Mesenteric fat pad (tissue), 1 donor: Measurements from ENCODE around the gene ABCG1. TPM values are rescaled to one million over a fixed set of nuclear protein-coding genes. Genes with fewer than 3 reads are reported as not detected.
"Not testable (repeated sequence)": the region's sequence is repeated elsewhere in the genome, so short reads cannot be mapped to it uniquely, and the experiment has no call there.

Source experiments
- DNase-seq: peaks from one replicate; pipeline ENCODE4 v3.0.0-alpha.2; 2020; ENCODE audit warnings: low spot score
- total RNA-seq: library from RNA; stranded (reverse); fragmentation: NEBNext Ultra II Directional; extraction: Animal tissue kit (Norgen Biotek cat#: 25700); gene quantifications from one replicate; pipeline ENCODE4 v1.2.1, GENCODE V29; 2021
- donor health status: DM: yes; HTN: yes; CAD: no.

Gene ABCG1
- total RNA-seq, 1 donor from 2014 or later, result 25.9 TPM

DNA sequence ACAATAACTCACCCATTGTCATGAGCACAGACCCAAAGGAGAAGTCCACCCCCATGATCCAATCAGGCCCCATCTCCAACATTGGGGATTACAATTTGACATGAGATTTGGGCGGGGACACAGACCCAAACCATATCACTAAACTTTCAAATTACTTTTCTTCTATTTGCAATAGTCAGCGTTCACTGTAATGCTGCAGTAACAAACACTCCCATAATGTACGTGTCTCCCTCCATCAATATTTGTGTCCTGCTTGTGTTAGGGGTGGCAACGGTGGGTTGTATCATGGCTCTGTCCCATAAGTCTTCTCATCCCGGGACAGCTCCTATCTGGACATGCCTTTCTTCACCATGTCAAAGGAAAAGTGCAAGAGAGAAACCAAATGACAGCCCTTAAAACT lies 70.0 kb downstream of the ABCG1 start:
- DNase-seq, result no peak

DNA sequence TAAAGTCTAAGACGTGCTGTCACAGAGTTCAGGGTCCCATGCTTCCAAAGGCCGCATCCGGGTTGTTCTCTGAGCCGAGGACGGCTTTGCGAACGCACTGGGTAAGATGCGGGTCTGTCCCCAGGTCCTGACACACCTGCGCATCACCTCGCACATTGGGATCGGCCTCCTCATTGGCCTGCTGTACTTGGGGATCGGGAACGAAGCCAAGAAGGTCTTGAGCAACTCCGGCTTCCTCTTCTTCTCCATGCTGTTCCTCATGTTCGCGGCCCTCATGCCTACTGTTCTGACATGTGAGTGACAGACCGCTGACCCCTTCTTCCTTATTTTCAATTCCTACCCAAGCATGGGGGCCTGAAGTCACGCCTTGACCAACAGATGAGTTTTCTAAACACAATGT lies 71.0 kb downstream of the ABCG1 start:
- DNase-seq, result no peak

DNA sequence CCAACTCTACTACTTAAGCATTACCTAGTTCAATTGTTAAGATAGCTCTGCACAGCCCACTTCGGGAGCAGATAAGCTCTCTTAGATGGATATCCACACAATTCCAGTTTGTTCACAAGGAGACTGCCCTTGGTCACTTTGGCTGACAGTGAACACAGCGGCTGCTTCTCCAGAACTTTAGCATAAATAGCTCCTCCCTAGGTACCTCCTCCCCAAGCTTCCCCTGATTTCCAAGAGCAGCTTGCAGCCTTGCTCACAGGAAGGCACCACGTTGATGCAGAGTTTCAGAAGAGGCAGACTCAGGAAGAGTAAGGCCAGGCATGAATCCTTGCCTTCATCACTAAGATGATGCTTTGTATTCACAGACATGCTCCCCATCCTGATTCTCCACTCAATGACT lies 71.6 kb downstream of the ABCG1 start:
- DNase-seq, result no peak

DNA sequence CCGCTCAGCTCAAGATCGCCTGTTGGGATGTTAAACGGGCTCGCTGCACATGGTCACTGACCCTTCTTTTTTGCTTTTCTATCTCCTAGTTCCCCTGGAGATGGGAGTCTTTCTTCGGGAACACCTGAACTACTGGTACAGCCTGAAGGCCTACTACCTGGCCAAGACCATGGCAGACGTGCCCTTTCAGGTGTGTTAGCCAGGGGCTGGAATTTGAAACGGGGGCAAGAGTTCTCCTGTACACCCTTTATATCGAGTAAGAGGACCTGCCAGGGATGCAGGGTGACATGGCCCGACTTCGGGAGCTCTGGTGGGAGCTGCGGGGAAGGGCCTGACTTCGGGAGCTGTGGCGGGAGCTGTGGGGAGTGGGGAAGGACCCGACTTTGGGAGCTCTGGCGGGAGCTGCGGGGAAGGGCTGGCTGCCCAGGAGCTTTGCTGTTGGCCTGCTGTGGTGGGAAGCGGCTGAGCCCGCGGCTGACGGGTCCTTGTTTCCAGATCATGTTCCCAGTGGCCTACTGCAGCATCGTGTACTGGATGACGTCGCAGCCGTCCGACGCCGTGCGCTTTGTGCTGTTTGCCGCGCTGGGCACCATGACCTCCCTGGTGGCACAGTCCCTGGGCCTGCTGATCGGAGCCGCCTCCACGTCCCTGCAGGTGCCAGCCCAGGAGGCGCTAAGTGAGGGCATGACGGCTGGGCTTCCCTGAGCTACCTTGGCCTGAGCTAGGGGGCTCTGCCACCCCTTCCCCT lies 72.2 kb downstream of the ABCG1 start:
- no peak for DNase-seq

DNA sequence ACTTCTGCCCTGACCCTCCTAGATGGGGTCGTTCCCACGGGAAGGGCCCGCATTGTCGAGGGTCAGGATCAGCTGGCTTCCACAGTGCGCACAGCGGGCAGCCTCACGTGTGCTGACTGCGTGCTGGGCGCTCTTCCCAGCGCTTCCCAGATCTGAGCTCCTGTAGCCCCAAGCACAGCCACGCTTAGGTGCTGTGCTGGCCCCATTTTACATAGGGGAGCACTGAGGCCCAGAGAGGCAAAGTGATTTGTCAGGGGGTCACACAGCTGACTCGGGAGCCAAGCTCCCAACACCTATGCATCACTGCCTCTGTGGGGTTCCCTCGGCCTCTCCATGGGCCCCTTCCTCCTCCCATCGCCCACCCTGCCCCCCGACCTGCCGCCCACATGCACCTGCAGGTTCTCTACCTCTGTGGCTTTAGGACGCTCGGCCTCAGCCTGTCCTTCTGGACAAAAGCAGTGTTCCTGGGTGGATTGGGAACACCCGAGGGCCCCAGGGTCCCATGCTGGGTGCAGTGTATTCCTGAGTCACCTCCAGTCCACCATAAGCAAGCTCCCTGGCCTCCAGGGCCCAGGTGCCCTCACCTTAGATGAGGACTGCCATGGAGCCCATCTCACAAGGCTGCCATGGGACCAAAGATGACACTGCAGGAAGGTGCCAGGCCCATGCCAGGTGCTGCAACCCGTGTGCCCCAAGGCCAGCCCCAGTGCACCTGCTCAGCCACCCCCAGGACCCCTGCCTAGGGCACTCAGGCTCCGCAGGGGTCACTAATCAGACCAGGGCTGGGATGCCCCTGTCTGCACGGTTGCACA lies 73.0 kb downstream of the ABCG1 start:
- no peak for DNase-seq

DNA sequence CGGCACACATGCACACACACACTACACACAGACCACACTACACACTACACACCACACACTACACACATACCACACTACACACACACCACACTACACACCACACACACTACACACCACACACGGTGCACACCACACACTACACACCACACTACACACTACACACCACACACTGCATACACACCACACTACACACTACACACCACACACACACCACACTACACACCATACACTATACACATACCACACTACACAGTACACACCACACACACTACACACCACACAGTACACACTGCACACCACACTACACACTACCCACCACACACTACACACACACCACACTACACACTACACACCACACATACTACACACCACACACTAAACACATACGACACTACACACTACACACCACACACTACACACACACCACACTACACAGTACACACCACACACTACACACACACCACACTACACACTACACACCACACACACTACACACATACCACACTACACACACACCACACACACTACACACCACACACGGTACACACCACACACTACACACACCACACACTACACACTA lies 73.7 kb downstream of the ABCG1 start:
- not testable (repeated sequence) for DNase-seq

DNA sequence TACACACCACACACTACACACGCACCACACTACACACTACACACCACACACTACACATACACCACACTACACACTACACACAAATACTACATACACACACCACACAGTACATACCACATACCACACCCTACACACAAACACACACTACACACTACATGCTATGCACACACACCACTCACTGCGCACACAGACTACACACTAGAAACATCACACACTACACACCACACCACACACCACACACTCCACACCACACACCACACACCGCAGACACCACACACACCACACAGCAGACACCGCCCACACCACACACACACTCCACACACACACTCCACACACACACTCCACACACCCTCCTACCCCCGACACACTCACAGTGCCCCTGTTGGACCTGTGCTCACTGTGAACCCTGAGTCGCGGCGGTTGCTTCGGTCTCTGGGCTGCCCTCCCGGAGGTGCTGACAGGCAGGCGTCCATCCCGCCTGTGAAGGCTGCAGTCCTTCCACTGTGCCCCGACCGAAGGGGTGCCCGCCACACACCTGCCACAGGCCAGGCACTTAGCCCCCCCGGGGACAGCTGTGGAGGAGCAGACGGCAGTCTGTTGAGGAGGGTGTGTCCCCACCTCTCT lies 74.8 kb downstream of the ABCG1 start:
- no peak for DNase-seq

DNA sequence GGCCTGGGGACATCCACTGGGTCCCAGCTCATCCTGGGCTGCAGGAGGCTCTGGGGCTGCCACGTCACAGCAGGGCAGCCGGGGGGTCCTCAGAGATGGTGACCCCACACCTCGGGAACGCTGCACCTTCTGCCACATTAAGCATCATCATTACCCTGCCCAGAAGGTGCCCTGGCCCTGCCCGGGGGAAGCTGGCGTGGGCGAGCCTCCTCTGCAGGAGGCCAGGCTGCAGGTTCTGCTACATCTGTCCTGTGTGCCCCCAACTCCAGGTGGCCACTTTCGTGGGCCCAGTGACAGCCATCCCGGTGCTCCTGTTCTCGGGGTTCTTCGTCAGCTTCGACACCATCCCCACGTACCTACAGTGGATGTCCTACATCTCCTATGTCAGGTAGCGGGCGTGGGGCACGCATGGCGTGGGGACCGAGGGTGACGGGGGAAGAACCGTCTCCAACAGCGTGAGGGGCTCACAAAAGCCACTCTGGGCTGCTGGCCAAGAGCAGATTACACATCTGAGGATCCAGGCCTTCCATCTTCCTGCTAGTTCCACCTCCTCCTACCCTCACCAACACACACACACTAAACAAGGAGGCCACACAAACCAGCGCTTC lies 75.4 kb downstream of the ABCG1 start:
- no peak for DNase-seq

DNA sequence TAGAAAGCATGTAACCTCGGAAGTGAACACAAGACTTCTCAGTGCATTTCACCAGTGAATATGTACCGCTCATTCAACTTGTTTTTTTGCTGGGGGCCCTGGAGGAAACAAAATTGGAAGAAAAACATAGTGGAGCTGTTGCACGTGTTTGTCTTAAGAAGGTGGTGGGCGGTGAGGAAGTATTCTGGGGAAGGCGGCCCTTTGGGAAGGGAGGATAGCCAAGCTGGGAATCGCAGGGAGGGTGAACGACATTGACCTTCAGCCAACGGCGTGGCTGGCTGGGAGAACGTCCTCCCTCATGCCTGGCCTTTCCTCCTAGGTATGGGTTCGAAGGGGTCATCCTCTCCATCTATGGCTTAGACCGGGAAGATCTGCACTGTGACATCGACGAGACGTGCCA lies 76.9 kb downstream of the ABCG1 start:
- no peak for DNase-seq

DNA sequence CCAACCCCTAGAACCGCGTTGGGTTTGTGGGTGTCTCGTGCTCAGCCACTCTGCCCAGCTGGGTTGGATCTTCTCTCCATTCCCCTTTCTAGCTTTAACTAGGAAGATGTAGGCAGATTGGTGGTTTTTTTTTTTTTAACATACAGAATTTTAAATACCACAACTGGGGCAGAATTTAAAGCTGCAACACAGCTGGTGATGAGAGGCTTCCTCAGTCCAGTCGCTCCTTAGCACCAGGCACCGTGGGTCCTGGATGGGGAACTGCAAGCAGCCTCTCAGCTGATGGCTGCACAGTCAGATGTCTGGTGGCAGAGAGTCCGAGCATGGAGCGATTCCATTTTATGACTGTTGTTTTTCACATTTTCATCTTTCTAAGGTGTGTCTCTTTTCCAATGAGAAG lies 77.6 kb downstream of the ABCG1 start:
- no peak for DNase-seq

DNA sequence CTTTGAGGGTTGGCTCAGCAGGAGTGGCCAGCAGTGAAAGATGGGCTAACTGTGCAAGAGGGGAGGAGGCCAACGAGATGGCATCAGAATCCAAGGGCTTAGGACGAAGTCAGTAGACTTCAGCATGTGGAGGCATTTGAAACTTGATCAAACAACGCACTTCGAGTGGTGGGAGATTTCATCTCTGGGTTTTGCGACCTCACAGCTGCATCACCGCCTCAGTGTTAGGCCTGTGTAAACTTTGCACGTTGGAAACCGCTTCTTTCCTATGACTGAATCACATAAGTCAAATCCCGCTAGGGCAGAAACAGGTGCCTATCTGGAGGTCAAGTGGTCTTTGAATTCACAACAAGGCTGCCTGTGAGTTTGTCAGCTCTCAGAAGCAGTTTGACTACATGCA lies 78.4 kb downstream of the ABCG1 start:
- DNase-seq, result no peak

DNA sequence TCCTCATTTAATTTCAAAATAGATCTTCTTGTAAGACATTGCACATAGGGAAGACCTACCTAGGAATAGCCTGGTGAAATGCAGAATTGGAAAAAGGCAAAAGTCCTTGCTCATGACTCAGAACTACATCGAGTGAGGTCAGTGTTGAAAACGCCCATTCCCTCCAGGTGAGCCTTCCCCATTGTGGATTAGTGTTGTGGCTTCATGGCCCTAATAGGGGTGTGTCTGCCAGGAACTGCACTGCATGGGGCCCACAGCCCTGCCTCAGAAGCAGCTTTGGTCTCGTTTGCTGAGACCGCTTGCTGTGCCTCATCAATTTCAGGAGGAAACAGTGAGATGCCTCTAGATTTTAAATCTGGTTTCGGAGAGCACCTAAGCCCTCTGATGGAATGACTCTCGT lies 79.3 kb downstream of the ABCG1 start:
- DNase-seq, result no peak

DNA sequence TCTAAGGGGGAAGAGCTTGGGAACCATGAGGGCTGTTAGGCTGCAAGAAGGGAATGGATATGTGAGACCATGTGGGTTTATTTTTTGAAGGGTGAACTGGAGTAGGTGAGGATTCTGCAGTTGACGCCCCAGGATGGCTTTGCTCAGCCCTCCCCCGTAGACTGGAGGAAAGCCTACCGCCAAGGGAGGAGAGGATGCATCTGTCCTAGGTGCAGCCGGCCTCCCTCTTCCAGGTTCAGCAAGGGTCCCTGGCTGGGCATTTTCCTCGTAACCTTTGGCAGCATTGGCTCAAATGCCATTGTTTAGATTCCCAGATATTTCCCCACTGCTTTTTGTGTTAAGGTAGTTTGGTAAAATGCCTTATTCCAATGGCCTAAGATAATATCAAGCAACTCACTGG lies 79.7 kb downstream of the ABCG1 start:
- no peak for DNase-seq

DNA sequence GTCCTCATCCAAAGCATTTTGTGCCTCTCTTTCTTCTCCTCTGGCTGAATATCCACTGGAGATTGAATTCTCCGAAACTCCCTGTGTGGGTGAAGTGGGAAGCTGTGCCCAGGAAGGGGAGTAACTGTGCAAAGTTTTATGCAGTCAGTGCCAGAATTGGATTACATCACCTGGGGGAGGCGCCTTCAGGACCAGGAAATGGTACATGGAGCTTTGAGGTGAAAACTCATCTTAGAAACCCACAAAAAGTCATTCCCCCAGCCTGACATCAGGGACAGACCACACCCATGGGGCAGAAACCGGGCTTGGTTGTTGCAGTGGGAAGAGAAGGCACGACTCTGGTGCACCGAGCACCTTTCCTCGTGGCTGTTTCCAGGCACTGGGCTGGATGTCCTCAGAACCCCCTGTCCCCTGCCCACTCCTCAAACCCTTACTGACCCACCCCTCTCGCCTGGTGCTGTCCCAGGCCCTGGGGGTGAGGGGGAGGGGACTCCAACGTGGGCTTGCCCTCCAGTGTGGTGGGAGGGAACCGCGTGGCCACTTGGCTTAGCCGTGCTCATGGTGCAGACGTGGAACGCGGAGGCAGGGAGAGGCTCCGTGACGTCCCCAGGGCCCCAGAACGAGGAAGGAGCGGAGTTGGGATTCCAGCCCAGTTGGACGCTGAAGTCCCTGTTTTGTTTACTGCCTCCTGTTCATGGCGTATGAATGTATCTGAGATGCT lies 80.5 kb downstream of the ABCG1 start:
- no peak for DNase-seq

DNA sequence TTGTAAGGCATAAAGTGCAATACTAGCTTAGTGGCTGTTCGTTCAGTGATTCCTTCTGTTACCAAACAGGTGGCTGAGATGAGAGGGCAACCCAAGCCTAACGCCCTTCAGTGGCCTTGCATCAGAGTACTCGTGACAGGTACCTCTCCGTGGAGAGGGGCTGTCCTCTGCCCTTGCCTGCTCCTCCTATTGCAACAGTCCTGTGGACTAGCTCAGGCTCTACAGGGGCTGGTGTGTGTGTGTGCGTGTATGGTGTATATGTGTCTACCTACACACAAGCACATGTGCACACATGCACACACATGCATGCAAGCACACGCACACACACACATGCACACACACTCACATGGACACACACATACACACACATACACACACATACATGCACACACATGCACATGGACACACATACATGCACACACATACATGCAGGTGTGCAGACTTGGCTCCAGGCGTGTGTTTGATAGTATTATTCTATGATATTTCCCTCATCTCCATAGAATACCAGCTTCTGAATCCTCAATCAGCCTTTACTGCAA lies 81.2 kb downstream of the ABCG1 start:
- no peak for DNase-seq

DNA sequence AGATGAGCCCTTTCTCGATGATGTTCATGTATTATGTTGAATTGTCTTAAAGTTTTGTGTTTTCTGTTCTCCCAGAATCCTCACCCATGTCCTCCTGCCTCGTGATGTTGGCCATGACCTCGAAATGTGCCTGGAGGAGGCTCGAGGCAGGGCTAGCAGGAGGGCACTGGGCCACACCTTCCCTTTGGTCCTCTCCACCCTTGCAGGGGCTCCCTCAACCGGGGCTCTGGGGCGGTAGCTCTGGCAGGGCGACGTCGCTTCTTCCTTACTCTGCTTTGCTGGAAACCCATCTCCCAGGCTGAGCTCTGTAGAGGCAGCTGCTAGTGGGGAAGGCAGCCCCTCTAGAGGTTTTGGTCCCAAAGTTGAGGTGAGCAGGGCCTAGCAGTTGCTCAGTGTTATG lies 82.0 kb downstream of the ABCG1 start:
- no peak for DNase-seq

DNA sequence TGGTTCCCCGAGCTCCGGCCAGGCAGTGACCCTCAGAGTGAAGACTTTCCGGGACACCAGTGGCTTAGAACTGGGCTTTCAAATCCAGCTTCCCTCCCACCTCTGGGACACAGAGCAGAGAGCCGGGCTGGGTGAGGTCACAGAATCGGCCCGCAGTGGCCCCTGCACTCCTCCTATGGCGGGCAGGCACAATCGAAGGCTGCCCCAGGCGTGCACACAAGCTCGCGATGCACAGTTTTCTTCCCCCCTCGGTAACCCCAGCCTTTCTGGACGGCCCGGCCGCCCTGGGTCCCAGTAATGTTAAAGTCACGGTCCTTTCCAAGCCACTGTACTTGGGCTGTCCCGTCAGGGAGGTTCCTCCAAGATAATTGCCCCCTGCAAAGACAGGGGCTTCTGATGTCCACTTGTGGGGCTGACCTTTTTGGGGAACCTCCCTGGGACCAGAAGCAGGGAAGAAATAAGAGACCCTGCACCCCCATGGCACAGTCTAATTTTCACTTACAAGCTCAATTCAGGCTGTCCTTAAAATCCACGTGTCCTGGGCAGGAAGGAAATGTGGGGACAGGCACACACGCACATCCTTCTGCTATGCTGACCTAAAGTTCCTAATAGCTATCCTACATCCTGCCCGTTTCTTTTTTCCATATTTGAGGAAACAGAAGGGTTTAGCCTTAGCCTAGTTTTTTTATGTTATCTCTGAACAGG lies 82.6 kb downstream of the ABCG1 start:
- no peak for DNase-seq

DNA sequence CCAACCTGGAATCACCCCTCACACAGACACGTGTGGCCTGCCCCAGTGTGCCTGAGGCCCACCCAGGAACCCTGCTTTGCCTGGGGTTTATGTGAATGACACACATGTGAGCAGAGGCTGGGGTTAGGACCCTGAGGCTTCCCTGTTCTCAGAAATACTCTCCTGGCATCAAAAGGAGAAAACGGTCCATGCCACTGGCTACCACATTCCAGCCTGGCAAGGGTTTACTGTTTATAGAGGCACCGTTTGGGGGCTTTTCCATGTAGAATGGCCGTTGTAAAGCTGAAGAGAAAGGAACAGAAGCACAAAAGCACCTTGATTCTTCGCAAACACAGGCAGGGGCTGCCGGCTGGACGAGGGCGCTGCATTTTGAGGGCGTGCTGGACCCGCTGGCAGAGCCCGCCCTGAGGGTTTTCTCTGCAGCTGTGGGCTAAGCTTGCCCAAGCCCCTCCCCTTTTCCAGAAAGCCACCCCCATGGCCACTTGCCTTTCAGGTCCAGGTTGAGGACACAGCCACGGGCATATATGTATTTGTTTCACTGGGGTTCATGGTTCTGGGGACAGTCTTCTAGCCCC lies 83.2 kb downstream of the ABCG1 start:
- DNase-seq, result no peak

DNA sequence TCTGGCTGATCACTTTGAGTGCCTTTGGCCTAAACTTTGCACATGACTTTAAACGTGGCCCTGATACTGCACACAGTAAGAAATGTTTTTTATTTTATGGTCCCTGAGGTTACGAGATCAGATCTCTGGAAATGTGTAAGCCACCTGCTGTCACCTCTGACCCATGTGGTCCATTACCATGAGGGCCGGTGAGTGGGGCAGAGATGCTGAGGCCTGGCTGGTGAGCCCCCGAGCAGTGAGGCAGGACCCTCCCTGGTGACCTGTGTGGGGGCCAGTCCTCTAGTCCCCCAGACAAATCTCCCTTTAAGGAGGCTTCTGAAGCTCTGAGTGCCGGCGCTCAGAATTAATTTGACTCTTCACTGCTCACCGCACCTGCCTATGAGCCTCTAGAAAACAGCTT lies 83.9 kb downstream of the ABCG1 start:
- DNase-seq, result no peak

DNA sequence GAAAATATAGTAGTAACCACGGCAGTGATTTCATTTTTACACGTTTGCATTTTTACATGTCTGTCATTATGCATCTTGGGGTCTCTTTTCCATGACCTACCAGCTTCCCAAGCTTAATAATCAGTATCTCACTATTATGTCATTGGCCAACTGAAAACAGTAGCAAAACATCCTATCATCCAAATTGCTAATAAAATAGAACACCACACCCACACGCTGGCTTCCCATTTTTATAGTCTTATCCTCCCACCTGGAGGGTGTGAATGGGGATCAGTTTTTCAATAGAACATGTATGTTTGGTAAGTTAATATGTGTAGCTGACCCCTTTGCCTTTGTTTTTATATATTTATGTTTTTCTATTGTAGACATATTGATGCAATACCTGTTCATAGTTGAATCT lies 84.5 kb downstream of the ABCG1 start:
- no peak for DNase-seq
